Heart left ventricle (tissue), 13 donors: ENCODE results near the gene LARP4B.

Experiments
- POLR2A ChIP-seq, 2 donors: fragments of 450-650 bp; IDR thresholded peaks; one replicate each; pipeline ENCODE4 v1.6.1; 2017; ENCODE audit warnings: antibody characterized with exemption in 2 of 2, mild to moderate bottlenecking in 2 of 2, moderate library complexity in 2 of 2
- TF ChIP-seq, protein P1 (sequence below), 12 donors: fragments of 200-600 bp; sonication (generic) in 4 of 12; IDR thresholded peaks; one replicate each; pipeline versions ENCODE4 v1.5.0 to v1.8.0; 2018 to 2022; ENCODE audit warnings: antibody characterized with exemption in 12 of 12, mild to moderate bottlenecking in 5 of 12
- donor health status: ischemic (EF 13 %, LVEDD 7.1; RV severe dilation, severe dysfunction).
- donor health status: DM: no; HTN: yes; CAD: no.
- donor health status: DM: no; HTN: no; CAD: no.
- donor health status: ischemic (EF 25% LVEDD 6.9; RV normal size, moderate dysfunction).
- donor health status: ischemic (EF 25% LVEDD 5.7; RV mildly dilated, moderate dysfunction).
- donor health status: ischemic (EF 35%, LVEDD 5.7; RV mildly dilated, moderate dysfunction).
- donor health status: nonischemic (EF 11% LVEDD 7.7; RV severe dilation, severe dysfunction).
- donor health status: DM: yes; HTN: yes; CAD: no.
- donor health status: PGD.
- donor health status: ischemic (EF 29% LVEDD 5.4; RV normal size, mild dysfunction).
- donor health status: nonischemic (EF 23%, LVEDD 6.1; RV moderate dilation, normal function).

- TF ChIP-seq, protein P1, sequence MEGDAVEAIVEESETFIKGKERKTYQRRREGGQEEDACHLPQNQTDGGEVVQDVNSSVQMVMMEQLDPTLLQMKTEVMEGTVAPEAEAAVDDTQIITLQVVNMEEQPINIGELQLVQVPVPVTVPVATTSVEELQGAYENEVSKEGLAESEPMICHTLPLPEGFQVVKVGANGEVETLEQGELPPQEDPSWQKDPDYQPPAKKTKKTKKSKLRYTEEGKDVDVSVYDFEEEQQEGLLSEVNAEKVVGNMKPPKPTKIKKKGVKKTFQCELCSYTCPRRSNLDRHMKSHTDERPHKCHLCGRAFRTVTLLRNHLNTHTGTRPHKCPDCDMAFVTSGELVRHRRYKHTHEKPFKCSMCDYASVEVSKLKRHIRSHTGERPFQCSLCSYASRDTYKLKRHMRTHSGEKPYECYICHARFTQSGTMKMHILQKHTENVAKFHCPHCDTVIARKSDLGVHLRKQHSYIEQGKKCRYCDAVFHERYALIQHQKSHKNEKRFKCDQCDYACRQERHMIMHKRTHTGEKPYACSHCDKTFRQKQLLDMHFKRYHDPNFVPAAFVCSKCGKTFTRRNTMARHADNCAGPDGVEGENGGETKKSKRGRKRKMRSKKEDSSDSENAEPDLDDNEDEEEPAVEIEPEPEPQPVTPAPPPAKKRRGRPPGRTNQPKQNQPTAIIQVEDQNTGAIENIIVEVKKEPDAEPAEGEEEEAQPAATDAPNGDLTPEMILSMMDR (IDR thresholded peaks at IDR 0.05): no peak
- no peak for TF ChIP-seq POLR2A (IDR thresholded peaks at IDR 0.05)
These were observed 146.2 kb downstream of the LARP4B start for GRCh38 chr10:785089-785860.
